ENCODE measurements around the gene LMO7. TPM values are rescaled to one million over a fixed set of nuclear protein-coding genes. Genes with fewer than 3 reads are reported as not detected.
A peak's percentile ranks its signal among the peaks of the same experiment; 100 is the strongest.

Gene LMO7
- total and polyA plus RNA-seq, 2 of the 13 experiments (the other 11 are each of a cell fraction or from before 2014, with no cell fraction given) = 34.0 to 121 TPM

GRCh38 chr13:75635828-75636435, at the start of gene LMO7 (continued):
- 0 out of 2 replicates have a peak, but pooled peaks have one; percentile 23 for TF ChIP-seq TARDBP (CRISPR knock-in tag; IDR thresholded peaks at IDR 0.05)
- TF ChIP-seq ZNF121 (CRISPR knock-in tag; IDR thresholded peaks at IDR 0.05) = 0 out of 2 replicates have a peak, but pooled peaks have one; percentile 12
- 0 out of 2 replicates have a peak, but pooled peaks have one; percentile 76 for TF ChIP-seq ZFP82 (CRISPR knock-in tag; IDR thresholded peaks at IDR 0.05; ENCODE audit: borderline replicate concordance)
- no peak for TF ChIP-seq SIX4 (CRISPR knock-in tag; IDR thresholded peaks at IDR 0.05)
- TF ChIP-seq SNAPC2 (CRISPR knock-in tag; IDR thresholded peaks at IDR 0.05) = 0 out of 2 replicates have a peak, but pooled peaks have one; percentile 48
- no peak for TF ChIP-seq NFKBIZ (CRISPR knock-in tag; IDR thresholded peaks at IDR 0.05)
- 0 out of 2 replicates have a peak, but pooled peaks have one; percentile 3 for TF ChIP-seq ZNF563 (CRISPR knock-in tag; IDR thresholded peaks at IDR 0.05)
- no peak for TF ChIP-seq TRIM24 (CRISPR knock-in tag; IDR thresholded peaks at IDR 0.05)
- TF ChIP-seq NCOA2 (CRISPR knock-in tag; IDR thresholded peaks at IDR 0.05) = no peak
- no peak for TF ChIP-seq KLF13 (CRISPR knock-in tag; IDR thresholded peaks at IDR 0.05)
- TF ChIP-seq TBP (CRISPR knock-in tag; IDR thresholded peaks at IDR 0.05) = no peak
- TF ChIP-seq, protein P1, sequence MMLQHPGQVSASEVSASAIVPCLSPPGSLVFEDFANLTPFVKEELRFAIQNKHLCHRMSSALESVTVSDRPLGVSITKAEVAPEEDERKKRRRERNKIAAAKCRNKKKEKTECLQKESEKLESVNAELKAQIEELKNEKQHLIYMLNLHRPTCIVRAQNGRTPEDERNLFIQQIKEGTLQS (CRISPR knock-in tag; IDR thresholded peaks at IDR 0.05) = no peak
- no peak for TF ChIP-seq ZNF138 (CRISPR knock-in tag; IDR thresholded peaks at IDR 0.05; ENCODE audit: low read depth)
- no peak for TF ChIP-seq ZBTB40 (IDR thresholded peaks at IDR 0.05)
- TF ChIP-seq ZBTB40 (CRISPR knock-in tag; IDR thresholded peaks at IDR 0.05) = 0 out of 2 replicates have a peak, but pooled peaks have one; percentile 21
- no peak for TF ChIP-seq HMG20B (CRISPR knock-in tag; conservative IDR thresholded peaks at IDR 0.05)

Measured in HepG2 (cell line).